ENCODE results near the gene MIXL1.

GRCh38 chr1:226233293-226233692, 9.8 kb downstream of the MIXL1 start:
- no peak for TF ChIP-seq POLR2AphosphoS5 (IDR thresholded peaks at IDR 0.05)
- TF ChIP-seq CTCF (IDR thresholded peaks at IDR 0.05): no peak
- TF ChIP-seq POLR2A (IDR thresholded peaks at IDR 0.05; ENCODE audit: low read depth): no peak
- TF ChIP-seq EP300 (IDR thresholded peaks at IDR 0.05): no peak
